Choroid plexus epithelial cell (primary cell): ENCODE data around the gene NDUFS1.

Experiments used
- DNase-seq: peaks from one replicate; pipeline ENCODE4 v3.0.0-alpha.2; 2010; ENCODE audit warnings: low read depth
- H3K4me3 ChIP-seq: 2 replicates; pipeline ENCODE4 v1.5.1; 2011; ENCODE audit warnings: low read depth, mild to moderate bottlenecking, control low read depth, low read length, moderate library complexity
- TF ChIP-seq, protein P1 (sequence below): conservative IDR thresholded peaks from 2 replicates; pipeline ENCODE4 v1.5.1; 2011; ENCODE audit warnings: low read depth, mild to moderate bottlenecking, control low read depth, inconsistent platforms, low read length, moderate library complexity

The NDUFS1 gene

DNA sequence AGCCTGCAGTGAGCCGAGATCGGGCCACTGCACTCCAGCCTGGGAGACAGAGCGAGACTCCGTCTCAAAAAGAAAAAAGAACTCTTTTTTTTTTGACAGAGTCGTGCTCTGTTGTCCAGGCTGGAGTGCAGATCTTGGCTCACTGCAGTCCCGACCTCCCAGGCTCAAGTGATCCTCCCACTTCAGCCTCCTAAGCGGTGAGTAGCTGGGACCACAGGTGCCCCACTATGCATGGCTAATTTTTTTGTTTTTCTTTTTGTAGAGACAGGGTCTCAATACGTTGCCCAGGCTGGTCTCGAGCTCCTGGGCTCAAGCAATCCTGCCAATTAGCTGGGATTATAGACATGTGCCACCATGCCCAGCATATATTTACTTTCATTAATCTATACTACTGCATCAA lies 60.8 kb downstream of the NDUFS1 start:
- H3K4me3 ChIP-seq = no peak overlapping the region
- no peak for DNase-seq
- TF ChIP-seq, protein P1, sequence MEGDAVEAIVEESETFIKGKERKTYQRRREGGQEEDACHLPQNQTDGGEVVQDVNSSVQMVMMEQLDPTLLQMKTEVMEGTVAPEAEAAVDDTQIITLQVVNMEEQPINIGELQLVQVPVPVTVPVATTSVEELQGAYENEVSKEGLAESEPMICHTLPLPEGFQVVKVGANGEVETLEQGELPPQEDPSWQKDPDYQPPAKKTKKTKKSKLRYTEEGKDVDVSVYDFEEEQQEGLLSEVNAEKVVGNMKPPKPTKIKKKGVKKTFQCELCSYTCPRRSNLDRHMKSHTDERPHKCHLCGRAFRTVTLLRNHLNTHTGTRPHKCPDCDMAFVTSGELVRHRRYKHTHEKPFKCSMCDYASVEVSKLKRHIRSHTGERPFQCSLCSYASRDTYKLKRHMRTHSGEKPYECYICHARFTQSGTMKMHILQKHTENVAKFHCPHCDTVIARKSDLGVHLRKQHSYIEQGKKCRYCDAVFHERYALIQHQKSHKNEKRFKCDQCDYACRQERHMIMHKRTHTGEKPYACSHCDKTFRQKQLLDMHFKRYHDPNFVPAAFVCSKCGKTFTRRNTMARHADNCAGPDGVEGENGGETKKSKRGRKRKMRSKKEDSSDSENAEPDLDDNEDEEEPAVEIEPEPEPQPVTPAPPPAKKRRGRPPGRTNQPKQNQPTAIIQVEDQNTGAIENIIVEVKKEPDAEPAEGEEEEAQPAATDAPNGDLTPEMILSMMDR = no peak

DNA sequence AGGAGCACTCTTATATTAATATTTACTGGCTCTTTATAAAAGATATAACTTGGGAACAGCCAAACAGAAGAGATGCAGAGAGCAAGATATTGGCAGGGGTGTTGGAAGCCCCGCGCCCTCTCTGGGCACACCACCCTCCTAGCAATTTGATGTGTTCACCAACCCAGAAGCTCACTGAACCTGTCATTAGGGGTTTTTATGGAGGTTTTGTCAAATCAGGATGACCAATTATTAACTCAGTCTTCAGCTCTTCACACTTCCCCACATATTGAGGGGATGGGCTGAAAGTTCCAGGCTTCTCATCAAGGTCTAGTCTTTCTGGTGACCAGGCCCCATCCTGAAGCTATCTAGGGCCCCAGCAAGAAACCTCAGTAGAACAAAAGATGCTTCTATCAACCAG lies 62.4 kb downstream of the NDUFS1 start:
- no peak overlapping the region for H3K4me3 ChIP-seq

GRCh38 chr2:206095536-206096332 lies 63.5 kb downstream of the NDUFS1 start:
- no peak for DNase-seq
- TF ChIP-seq, protein P1 = no peak
- H3K4me3 ChIP-seq = no peak overlapping the region

More for the DNA sequence above, 62.4 kb downstream of the NDUFS1 start:
- DNase-seq = no peak
- TF ChIP-seq, protein P1 = no peak

DNA sequence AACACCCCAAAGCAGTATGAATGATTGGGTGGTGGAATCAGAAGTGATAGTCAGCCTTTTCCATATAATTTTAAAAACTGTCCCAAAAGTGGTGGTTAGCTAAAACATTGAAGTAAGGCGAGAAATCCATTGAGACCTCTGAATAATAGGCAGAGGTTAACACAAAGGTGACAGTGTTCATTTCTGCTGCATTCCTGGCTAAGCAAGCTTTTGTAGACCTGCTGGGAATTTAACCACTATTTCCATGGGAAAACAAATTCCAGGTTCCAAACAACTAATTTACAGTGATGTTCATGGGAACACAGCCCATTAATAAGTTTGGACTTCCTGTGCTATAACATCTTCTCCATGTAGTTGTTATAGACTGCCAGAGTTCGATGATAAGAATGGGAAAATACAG lies 66.9 kb downstream of the NDUFS1 start:
- TF ChIP-seq, protein P1 = no peak
- no peak for DNase-seq
- H3K4me3 ChIP-seq = no peak overlapping the region

DNA sequence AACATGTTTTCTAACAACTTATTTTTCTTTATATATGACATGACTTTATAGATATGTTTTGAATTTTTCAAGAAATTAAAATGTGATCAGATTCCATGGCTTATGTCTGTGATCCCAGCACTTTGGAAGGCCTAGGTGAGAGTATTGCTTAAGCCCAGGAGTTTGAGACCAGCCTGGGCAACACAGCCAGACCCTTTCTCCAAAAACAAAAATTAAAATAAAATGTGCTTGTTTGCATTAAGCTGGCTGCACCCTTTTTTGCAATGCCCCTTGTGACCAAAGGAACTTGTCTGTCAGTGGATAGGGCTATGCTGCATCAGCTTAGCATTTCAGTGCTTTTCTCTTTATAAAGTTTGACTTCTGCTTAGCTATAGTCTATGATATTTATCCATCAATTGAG lies 71.0 kb downstream of the NDUFS1 start:
- no peak for DNase-seq
- TF ChIP-seq, protein P1 = no peak

DNA sequence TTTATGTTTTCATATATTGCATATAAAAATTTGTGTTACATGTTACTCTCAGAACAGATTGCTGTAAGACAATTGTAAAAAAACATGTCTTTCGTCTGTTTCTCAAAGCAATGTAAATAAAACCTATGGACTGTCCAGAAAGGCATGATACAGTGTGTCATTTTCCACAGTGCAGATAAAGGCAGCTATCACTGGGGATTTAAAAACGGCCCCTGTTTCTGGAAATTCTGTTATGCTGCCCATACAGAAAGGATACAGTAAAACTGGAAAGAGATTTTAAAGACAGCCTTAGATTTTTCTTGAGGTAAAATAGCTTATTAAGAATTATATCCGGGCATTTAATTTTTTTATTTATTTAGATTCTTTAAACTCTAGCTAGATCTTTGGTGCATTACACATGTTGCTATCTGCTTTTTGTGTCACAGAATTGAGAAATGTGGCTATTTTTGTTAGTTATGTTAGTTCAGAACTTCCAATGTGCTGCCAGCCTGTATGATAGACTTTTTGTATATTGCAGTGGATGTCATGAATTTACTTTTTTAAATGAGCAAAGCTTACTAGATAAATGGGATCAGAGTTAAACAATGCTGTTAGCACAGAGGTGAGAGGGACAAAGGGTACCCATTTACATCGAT lies 72.4 kb downstream of the NDUFS1 start:
- TF ChIP-seq, protein P1 = no peak
- peak; percentile 26 for DNase-seq
- H3K4me3 ChIP-seq = peak overlapping the region; percentile 60

More for the DNA sequence above, 71.0 kb downstream of the NDUFS1 start:
- H3K4me3 ChIP-seq = no peak overlapping the region
